DOHH2 (cell line): ENCODE results near the gene KRT39.

ENCODE experiments used
- H3F3A ChIP-seq: fragments of 200-600 bp; sonication (generic), shearing (Covaris generic); 2 replicates; pipeline ENCODE4 v1.6.0; 2016; ENCODE audit warnings: antibody characterized with exemption, mild to moderate bottlenecking; ENCODE audit not compliant: control insufficient read depth, insufficient read depth
- H3K27ac ChIP-seq: fragments of 200-600 bp; sonication (generic); 2 replicates; pipeline ENCODE4 v1.5.1; 2014; ENCODE audit warnings: low read depth, mild to moderate bottlenecking, low read length, moderate library complexity
- H3K27me3 ChIP-seq: fragments of 200-600 bp; sonication (generic); 2 replicates; pipeline ENCODE4 v1.6.1; 2014; ENCODE audit warnings: mild to moderate bottlenecking, low read length, mixed read lengths; ENCODE audit not compliant: control insufficient read depth
- H3K36me3 ChIP-seq: fragments of 200-600 bp; sonication (generic); 2 replicates; pipeline ENCODE4 v1.6.1; 2014; ENCODE audit warnings: mild to moderate bottlenecking, low read length, moderate library complexity, mixed read lengths; ENCODE audit not compliant: control insufficient read depth
- H3K4me1 ChIP-seq: fragments of 200-600 bp; sonication (generic); 2 replicates; pipeline ENCODE4 v1.6.1; 2014; ENCODE audit warnings: mild to moderate bottlenecking, low read length, mixed read lengths; ENCODE audit not compliant: control insufficient read depth
- H3K4me2 ChIP-seq: fragments of 200-600 bp; sonication (generic); 2 replicates; pipeline ENCODE4 v1.6.0; 2014; ENCODE audit warnings: mild to moderate bottlenecking, low read length, moderate library complexity
- H3K4me3 ChIP-seq: fragments of 200-600 bp; sonication (generic); 2 replicates; pipeline ENCODE4 v1.5.1; 2014; ENCODE audit warnings: mild to moderate bottlenecking, low read length, mixed read lengths
- H3K79me2 ChIP-seq: fragments of 200-600 bp; sonication (generic); 2 replicates; pipeline ENCODE4 v1.6.1; 2014; ENCODE audit warnings: mild to moderate bottlenecking, low read length, mixed read lengths; ENCODE audit not compliant: control insufficient read depth
- H3K9me2 ChIP-seq: fragments of 200-600 bp; sonication (generic); replicated peaks from 2 replicates; pipeline ENCODE4 v1.6.1; 2014; ENCODE audit warnings: mild to moderate bottlenecking, low read length, mixed read lengths; ENCODE audit not compliant: control insufficient read depth
- H3K9me3 ChIP-seq: fragments of 200-600 bp; sonication (generic); 2 replicates; pipeline ENCODE4 v1.6.1; 2014; ENCODE audit warnings: antibody characterized with exemption, low read length, mixed read lengths; ENCODE audit not compliant: control insufficient read depth, insufficient read depth
- H4K20me1 ChIP-seq: fragments of 200-600 bp; sonication (generic); 2 replicates; pipeline ENCODE4 v1.6.0; 2014; ENCODE audit warnings: low read depth, mild to moderate bottlenecking, antibody characterized with exemption, low read length, moderate library complexity; ENCODE audit not compliant: control insufficient read depth, insufficient read depth
- CTCF ChIP-seq: fragments of 200-600 bp; sonication (generic); IDR thresholded peaks from one replicate; pipeline ENCODE4 v1.5.1; 2014; ENCODE audit warnings: antibody characterized with exemption, mild to moderate bottlenecking, low read depth, low read length; ENCODE audit not compliant: poor library complexity, severe bottlenecking
- EZH2phosphoT487 ChIP-seq: fragments of 200-600 bp; sonication (generic); IDR thresholded peaks from 2 replicates; pipeline ENCODE4 v1.6.1; 2017; ENCODE audit warnings: borderline replicate concordance, mild to moderate bottlenecking, antibody characterized with exemption, low read length, moderate library complexity, mixed read lengths

Gene KRT39

GRCh38 chr17:40909755-40910154, 57.0 kb downstream of the KRT39 start:
- no peaks in the 10 kb centered on the region for H3F3A ChIP-seq
- no peaks in the 10 kb centered on the region for H3K9me2 ChIP-seq
- TF ChIP-seq CTCF (no peak), EZH2phosphoT487 (no peak)
- H4K20me1 ChIP-seq = no peaks in the 10 kb centered on the region
- no peaks in the 10 kb centered on the region for H3K79me2 ChIP-seq
- H3K9me3 ChIP-seq = no peaks in the 10 kb centered on the region
- no peaks in the 10 kb centered on the region for H3K4me1 ChIP-seq
- H3K36me3 ChIP-seq = no peaks in the 10 kb centered on the region
- no peak overlapping the region for H3K27ac ChIP-seq
- peaks cover 12% of the 10 kb centered on the region for H3K27me3 ChIP-seq
- no peak overlapping the region for H3K4me2 ChIP-seq
- no peak overlapping the region for H3K4me3 ChIP-seq

GRCh38 chr17:40909351-40909750, 57.4 kb downstream of the KRT39 start:
- H4K20me1 ChIP-seq = no peaks in the 10 kb centered on the region
- no peak overlapping the region for H3K4me2 ChIP-seq
- no peak overlapping the region for H3K27ac ChIP-seq
- no peaks in the 10 kb centered on the region for H3K4me1 ChIP-seq
- peaks cover 12% of the 10 kb centered on the region for H3K27me3 ChIP-seq
- H3K36me3 ChIP-seq = no peaks in the 10 kb centered on the region
- peak; percentile 70 for TF ChIP-seq CTCF
- TF ChIP-seq EZH2phosphoT487 = no peak
- H3F3A ChIP-seq = no peaks in the 10 kb centered on the region
- no peaks in the 10 kb centered on the region for H3K9me3 ChIP-seq
- H3K79me2 ChIP-seq = no peaks in the 10 kb centered on the region
- H3K9me2 ChIP-seq = no peaks in the 10 kb centered on the region
- H3K4me3 ChIP-seq = no peak overlapping the region
